Omental fat pad (tissue), 4 donors: ENCODE results near the gene DDX19B. TPM values are rescaled to one million over a fixed set of nuclear protein-coding genes. Genes with fewer than 3 reads are reported as not detected.

ENCODE experiments used
- ATAC-seq: fragments of 150-250 bp; one replicate; pipeline ENCODE4 v1.9.1; 2016; ENCODE audit warnings: mild to moderate bottlenecking, moderate library complexity; ENCODE audit not compliant: low FRiP score
- DNase-seq: peaks from one replicate; pipeline ENCODE4 v3.0.0-alpha.2; 2019; ENCODE audit warnings: low spot score
- total RNA-seq, 4 donors: library from RNA; depleted of rRNA; stranded (reverse); fragments of >200 nt; gene quantifications; one replicate each; pipeline ENCODE4 v1.1.0, GENCODE V29; 2016
- TF ChIP-seq, protein P1 (sequence below), 3 donors: fragments of 450-650 bp; IDR thresholded peaks; one replicate each; pipeline ENCODE4 v1.5.1; 2016 to 2017; ENCODE audit warnings: antibody characterized with exemption in 3 of 3, mild to moderate bottlenecking in 3 of 3, moderate library complexity in 2 of 3

Gene DDX19B
- total RNA-seq, 4 donors from 2014 or later, result 32.4 to 45.7 (median 34.2) TPM

DNA sequence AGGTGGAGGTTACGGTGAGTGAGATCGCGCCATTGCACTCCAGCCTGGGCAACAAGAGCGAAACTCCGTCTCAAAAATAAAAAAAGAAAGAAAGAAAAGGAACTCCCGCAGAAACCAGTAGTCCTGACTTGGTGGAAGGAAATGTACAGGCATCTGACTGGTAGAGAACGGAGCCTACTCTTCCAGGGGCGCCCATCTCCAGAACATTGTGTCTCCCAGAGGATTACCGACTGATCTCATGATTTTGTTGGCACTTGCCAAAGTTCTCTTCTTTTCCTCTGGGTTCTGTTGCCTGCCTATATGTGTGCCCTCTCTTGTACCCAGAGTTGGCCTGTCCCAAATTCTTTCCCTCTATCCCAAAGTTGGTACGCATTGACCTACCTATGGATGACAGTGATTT lies 71.9 kb downstream of the DDX19B start:
- DNase-seq (no peak), ATAC-seq (no peak)
- TF ChIP-seq, protein P1, sequence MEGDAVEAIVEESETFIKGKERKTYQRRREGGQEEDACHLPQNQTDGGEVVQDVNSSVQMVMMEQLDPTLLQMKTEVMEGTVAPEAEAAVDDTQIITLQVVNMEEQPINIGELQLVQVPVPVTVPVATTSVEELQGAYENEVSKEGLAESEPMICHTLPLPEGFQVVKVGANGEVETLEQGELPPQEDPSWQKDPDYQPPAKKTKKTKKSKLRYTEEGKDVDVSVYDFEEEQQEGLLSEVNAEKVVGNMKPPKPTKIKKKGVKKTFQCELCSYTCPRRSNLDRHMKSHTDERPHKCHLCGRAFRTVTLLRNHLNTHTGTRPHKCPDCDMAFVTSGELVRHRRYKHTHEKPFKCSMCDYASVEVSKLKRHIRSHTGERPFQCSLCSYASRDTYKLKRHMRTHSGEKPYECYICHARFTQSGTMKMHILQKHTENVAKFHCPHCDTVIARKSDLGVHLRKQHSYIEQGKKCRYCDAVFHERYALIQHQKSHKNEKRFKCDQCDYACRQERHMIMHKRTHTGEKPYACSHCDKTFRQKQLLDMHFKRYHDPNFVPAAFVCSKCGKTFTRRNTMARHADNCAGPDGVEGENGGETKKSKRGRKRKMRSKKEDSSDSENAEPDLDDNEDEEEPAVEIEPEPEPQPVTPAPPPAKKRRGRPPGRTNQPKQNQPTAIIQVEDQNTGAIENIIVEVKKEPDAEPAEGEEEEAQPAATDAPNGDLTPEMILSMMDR (IDR thresholded peaks at IDR 0.05), result no peak

DNA sequence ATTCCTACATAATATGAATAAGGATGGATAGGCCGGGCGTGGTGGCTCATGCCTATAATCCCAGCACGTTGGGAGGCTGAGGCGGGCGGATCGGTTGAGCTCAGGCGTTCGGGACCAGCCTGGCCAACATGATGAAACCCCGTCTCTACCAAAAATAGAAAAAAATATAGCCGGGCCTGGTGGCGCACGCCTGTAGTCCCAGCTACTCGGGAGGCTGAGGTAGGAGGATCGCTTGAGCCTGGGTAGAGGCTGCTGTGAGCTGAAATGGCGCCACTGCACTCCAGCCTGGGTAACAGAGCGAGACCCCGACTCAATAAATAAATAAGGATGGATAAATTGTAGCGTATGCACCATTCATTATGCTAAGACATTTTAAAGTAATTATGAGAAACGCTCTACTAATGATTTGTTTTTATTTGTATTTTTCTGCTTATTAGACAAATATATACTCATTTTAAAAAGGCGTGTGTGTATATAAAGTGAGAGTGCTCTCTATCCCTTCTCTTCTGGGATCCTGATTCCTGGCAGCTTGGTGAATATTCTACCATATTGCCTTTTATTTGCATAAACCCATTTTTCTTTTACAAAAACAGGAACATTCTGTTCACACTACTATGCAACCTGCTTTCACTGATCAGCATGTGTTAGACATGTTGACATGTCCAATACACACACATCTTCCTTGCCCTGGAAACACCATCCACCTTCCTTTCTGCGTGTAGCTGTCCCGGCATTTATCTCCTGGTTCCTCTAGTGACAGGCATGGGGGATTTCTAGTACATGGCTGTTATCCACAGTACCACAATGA lies 74.1 kb downstream of the DDX19B start:
- ATAC-seq, result no peak
- no peak for DNase-seq
- TF ChIP-seq, protein P1 (IDR thresholded peaks at IDR 0.05), result no peak

DNA sequence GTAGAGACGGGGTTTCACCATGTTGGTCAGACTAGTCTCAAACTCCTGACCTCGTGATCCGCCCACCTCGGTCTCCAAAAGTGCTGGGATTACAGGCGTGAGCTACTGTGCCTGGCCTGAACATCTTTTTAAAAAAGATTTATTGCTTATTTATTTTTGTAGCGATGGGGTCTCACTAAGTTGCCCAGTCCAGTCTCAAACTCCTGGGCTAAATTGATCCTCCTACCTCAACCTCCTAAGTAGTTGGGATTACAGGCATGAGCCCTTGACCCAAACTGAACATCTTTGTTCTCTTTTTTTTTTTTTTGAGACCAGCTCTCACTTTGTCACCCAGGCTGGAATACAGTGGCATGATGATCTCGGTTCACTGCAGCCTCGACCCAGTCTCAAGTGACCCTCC lies 75.2 kb downstream of the DDX19B start:
- ATAC-seq, result no peak

DNA sequence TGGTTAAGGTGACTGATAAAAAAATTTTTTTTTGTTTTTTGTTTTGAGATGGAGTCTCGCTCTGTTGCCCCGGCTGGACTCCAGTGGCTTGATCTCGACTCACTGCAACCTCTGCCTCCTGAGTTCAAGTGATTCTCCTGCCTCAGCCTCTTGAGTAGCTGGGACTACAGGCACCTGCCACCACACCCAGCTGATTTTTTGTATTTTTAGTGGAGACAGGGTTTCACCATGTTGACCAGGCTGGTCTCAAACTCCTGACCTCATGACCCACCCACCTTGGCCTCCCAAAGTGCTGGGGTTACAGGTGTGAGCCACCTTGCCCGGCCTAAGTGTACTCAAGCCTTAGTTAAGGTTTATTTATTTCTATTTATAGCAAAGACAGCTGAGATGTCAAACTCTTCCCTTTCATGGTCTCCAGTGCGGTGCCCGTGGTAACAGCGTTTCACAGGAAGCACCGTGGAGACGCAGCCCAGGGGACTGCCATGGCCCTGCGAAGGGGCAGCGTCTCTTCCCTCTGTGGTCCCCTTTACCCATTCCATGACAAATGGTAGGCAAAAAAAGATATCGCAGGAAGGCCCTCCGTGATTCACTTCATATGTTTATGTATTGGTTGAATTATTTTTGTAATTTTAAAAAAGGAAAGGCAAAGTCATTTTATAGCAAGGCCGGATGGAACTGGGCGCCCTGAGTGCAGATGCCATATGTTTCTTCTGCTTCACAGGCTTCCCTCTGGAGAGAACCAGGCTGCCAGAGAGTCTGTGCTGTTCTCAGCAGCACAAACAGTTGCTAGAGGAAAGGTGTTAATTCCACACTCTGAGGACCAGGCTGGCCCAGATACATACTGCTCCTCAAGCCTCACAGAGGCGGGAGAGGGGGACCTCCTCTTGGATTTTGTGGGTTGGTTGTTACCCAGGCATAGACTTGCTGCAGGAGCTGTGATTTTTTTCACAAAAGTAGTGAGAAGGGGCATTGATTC lies 76.9 kb downstream of the DDX19B start:
- ATAC-seq (no peak), DNase-seq (no peak)
- TF ChIP-seq, protein P1 (IDR thresholded peaks at IDR 0.05), result no peak

More for the DNA sequence above, 75.2 kb downstream of the DDX19B start:
- no peak for DNase-seq
- TF ChIP-seq, protein P1 (IDR thresholded peaks at IDR 0.05), result no peak

DNA sequence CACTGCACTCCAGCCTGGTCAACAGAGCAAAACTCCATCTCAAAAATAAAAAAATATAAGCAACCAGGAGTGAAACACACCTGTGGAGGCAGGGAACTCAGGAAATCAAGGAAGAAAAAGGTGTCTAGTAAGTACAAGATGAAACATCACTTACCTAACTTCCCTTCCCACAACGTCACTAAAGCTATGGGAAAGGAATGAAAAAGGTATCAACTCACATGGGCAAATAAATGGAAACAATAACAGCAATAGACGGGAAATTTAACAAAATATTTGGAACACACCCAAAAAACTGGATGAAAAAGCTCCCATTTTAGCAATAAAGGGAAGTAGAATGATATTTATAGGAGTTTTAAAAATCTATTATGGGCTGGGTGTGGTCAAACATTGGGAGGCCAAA lies 78.8 kb downstream of the DDX19B start:
- TF ChIP-seq, protein P1 (IDR thresholded peaks at IDR 0.05), result no peak
- ATAC-seq, result no peak
- no peak for DNase-seq

DNA sequence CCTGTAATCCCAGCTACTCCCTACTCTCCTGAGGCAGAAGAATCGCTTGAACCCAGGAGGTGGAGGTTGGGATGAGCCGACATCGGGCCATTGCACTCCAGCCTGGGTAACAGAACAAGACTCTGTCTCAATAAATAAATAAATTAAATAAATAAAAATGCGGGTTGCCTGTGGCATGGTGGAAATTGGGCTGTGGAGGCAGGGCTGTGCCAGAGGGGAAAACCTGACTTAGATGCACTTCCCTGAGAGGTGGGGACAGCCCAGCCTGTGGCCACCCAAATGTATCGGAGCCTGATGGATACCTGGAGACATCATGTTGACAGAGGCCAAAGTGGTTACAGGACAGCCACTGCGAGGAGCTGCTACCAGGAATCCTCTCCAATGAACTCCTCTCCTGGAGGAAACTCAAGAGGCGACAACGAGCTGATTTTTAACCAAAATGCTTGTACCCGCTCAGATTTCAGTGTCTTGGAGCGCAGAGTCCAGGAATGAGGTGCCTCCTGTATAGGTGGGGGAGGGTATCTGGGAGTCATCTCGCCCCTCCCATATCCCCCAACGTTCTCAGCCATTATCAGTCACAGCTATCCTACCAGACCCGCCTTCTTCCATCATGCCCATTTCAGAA lies 80.0 kb downstream of the DDX19B start:
- no peak for DNase-seq
- TF ChIP-seq, protein P1 (IDR thresholded peaks at IDR 0.05), result no peak
- no peak for ATAC-seq
